Heart left ventricle (tissue), 16 donors: ENCODE results near the gene ST3GAL5. TPM values are rescaled to one million over a fixed set of nuclear protein-coding genes. Genes with fewer than 3 reads are reported as not detected.

Experiments
- ATAC-seq, 4 donors: fragments of 200-7000 bp; cut with Tn5 transposase; one replicate each; pipeline ENCODE4 v1.9.1; 2020 to 2022; ENCODE audit warnings: moderate library complexity in 4 of 4, mild to moderate bottlenecking in 3 of 4, moderate number of reproducible peaks in 1 of 4
- DNase-seq, 5 donors: peaks; one replicate each; pipeline ENCODE4 v3.0.0-alpha.2; 2020
- H3K27ac ChIP-seq, 12 donors: fragments of 200-600 bp; sonication (generic) in 4 of 12; one replicate each; pipeline versions ENCODE4 v1.5.0 to v1.8.0; 2016 to 2022; ENCODE audit warnings: mild to moderate bottlenecking in 2 of 12
- H3K27me3 ChIP-seq, 9 donors: fragments of 200-600 bp; sonication (generic) in 2 of 9; one replicate each; pipeline versions ENCODE4 v1.5.1 to v1.8.0; 2016 to 2022; ENCODE audit warnings: mild to moderate bottlenecking in 3 of 9
- H3K36me3 ChIP-seq, 9 donors: fragments of 200-600 bp; sonication (generic) in 2 of 9; one replicate each; pipeline versions ENCODE4 v1.5.0 to v1.8.0; 2018 to 2022; ENCODE audit warnings: mild to moderate bottlenecking in 2 of 9
- H3K4me1 ChIP-seq, 12 donors: fragments of 200-600 bp; sonication (generic) in 4 of 12; one replicate each; pipeline versions ENCODE4 v1.5.0 to v1.8.0; 2016 to 2022; ENCODE audit warnings: mild to moderate bottlenecking in 3 of 12
- H3K4me3 ChIP-seq, 12 donors: fragments of 200-600 bp; sonication (generic) in 4 of 12; one replicate each; pipeline versions ENCODE4 v1.5.0 to v1.8.0; 2017 to 2022; ENCODE audit warnings: mild to moderate bottlenecking in 9 of 12, moderate library complexity in 4 of 12
- H3K9me3 ChIP-seq, 12 donors: fragments of 200-600 bp; sonication (generic) in 4 of 12; one replicate each; pipeline versions ENCODE4 v1.5.0 to v1.8.0; 2016 to 2022; ENCODE audit warnings: mild to moderate bottlenecking in 1 of 12
- CTCF ChIP-seq, 12 donors: fragments of 200-600 bp; sonication (generic) in 4 of 12; IDR thresholded peaks; one replicate each; pipeline versions ENCODE4 v1.5.0 to v1.8.0; 2018 to 2022; ENCODE audit warnings: antibody characterized with exemption in 12 of 12, mild to moderate bottlenecking in 5 of 12
- POLR2A ChIP-seq, 2 donors: fragments of 450-650 bp; IDR thresholded peaks; one replicate each; pipeline ENCODE4 v1.6.1; 2017; ENCODE audit warnings: antibody characterized with exemption in 2 of 2, mild to moderate bottlenecking in 2 of 2, moderate library complexity in 2 of 2
- WGBS, 4 donors: extraction: QIAGEN DNeasy Blood & Tissue Kit in 2 of 4; methylation state at CpG; one replicate each; pipeline versions ENCODE4 v1.1.5 to v1.1.7; 2013 to 2018; 5-methylcytosine and 5-hydroxymethylcytosine counted together
- intact Hi-C, 10 donors: fragments of 100-400 bp; cut with DNase I; formaldehyde crosslinking; loops; one replicate each; pipeline versions ENCODE4 v1.11.1 to v1.14.2; 2022
- long read RNA-seq, 3 donors: library from polyadenylated mRNA; unstranded; transcript quantifications; one replicate each; pipeline ENCODE4 v2.0.0, GENCODE V29; 2020 to 2021
- polyA plus RNA-seq, 2 donors: library from polyadenylated mRNA; stranded (reverse); fragments of 200-250 nt; gene quantifications; one replicate each; pipeline ENCODE4 v1.2.3, GENCODE V29; 2013
- total RNA-seq, 9 donors: library from RNA; depleted of rRNA in 2 of 9; stranded (reverse); fragments of >200 nt in 2 of 9; fragmentation: NEBNext Ultra II Directional in 3 of 9; extraction: Animal tissue kit (Norgen Biotek cat#: 25700) in 3 of 9; gene quantifications; one replicate each; pipeline versions ENCODE4 v1.1.0 to v1.2.4, GENCODE V29; 2016 to 2023
- donor health status: ischemic (EF 13 %, LVEDD 7.1; RV severe dilation, severe dysfunction).
- donor health status: healthy with polysubstance abuse.
- donor health status: DM: no; HTN: yes; CAD: no.
- donor health status: DM: no; HTN: no; CAD: no.
- donor health status: ischemic (EF 25% LVEDD 6.9; RV normal size, moderate dysfunction).
- donor health status: ischemic (EF 25% LVEDD 5.7; RV mildly dilated, moderate dysfunction).
- donor health status: healthy.
- donor health status: DM: yes; HTN: yes; CAD: no.
- donor health status: ischemic (EF 35%, LVEDD 5.7; RV mildly dilated, moderate dysfunction).
- donor health status: nonischemic (EF 11% LVEDD 7.7; RV severe dilation, severe dysfunction).
- donor health status: DM: yes; HTN: yes; CAD: no.
- donor health status: PGD.
- donor health status: ischemic (EF 29% LVEDD 5.4; RV normal size, mild dysfunction).
- donor health status: nonischemic (EF 23%, LVEDD 6.1; RV moderate dilation, normal function).

ST3GAL5 gene
- total RNA-seq (10 to 100 TPM in 2 of 9 donors, 1 to 10 TPM in 7; 2.0 to 21.1 (median 4.0) TPM), polyA plus RNA-seq (1 to 10 TPM; 3.2 to 4.3 TPM)
- long read RNA-seq, donor 1, full-length matches to known transcripts: 2 of 4 reads
- long read RNA-seq, donor 1, partial matches to known transcripts: 1 of 4 reads
- long read RNA-seq, donor 1, other reads (novel, unspliced or antisense): 1 of 4 reads
- long read RNA-seq, donor 2, full-length matches to known transcripts: 2 of 3 reads
- long read RNA-seq, donor 2, partial matches to known transcripts: 1 of 3 reads
- long read RNA-seq, donor 2, other reads (novel, unspliced or antisense): 0 of 3 reads
- long read RNA-seq, donor 3, full-length matches to known transcripts: 1 of 4 reads
- long read RNA-seq, donor 3, partial matches to known transcripts: 0 of 4 reads
- long read RNA-seq, donor 3, other reads (novel, unspliced or antisense): 3 of 4 reads

DNA sequence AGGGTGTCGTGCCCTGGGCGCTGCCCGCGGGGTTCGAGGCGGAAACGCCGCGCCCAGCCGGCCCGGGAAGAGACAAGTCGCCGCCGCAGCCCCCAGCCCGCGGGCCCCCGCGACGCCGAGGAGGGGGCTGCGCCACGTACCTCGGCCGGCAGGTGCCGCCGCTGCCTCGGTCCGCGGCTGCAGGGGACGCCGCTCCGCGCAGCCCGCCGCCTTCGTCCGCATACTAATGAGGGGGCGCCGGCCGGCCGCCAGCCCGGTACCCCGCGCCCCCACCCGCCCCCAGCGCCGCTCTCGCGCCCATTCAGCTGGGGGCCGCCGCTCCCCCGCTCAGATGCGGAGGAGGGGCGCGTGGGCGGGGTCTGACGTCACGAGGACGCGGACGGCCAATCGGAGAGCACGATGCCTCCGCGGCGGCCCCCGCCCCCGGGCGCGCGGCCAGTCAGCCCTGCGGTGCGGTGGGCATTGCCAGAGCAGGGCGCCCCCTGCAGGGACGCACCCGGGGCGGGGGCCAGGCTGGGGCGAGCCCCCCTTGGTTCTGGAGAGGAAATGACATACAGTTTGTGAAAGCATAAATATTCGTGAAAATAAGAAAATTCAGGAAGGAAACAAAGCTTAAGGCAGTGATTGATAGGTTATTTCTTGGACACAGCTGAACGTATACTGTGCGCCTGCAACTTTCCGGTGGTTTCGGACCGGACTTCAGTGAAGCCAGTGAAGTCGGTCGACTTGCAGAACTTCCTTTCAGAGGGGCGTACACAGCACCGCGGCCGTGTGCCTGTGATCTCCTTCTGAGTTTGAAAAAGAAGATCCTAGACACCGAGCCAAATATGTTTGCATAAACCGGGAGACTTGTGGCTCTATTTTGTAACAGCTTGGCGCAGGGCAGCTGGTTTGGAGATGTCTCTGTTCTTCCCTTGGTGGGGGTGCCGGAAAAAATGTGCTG is at the start of gene ST3GAL5:
TSS of gene ST3GAL5 (minus strand) at position 307 of the 943 bp plus-strand sequence. CDS start at position 222, 85 bp downstream.
- Histone ChIP-seq H3K4me3 (peak within 1 kb of the TSS; percentile 51 to 89 (median 72)), H3K4me1 (peaks cover 0 to 73% (median 24%) of the 10 kb centered on the region in 12 donors), H3K27ac (peak within 1 kb of the TSS; percentile 52 to 94 (median 80)), H3K27me3 (no peaks in the 10 kb centered on the region), H3K36me3 (no peaks in the 10 kb centered on the region), H3K9me3 (no peaks in the 10 kb centered on the region)
- intact Hi-C loops: loop anchor here (2.0 to 10.0 kb wide), 12 partner anchors 54 to 190 kb away; no protein-coding TSS in a partner anchor
- peak; percentile 82 to 91 (median 84) for ATAC-seq
- peak; percentile 38 to 82 (median 68) for TF ChIP-seq CTCF (IDR thresholded peaks at IDR 0.05)
- TF ChIP-seq POLR2A (IDR thresholded peaks at IDR 0.05): peak in 1 of 2 donors; percentile 8
- peak; percentile 91 to 97 (median 93) for DNase-seq
- 0 to 1% (median 1%) methylated on average over 40 to 94 of the region's 94 CpGs for WGBS, 4 donors

DNA sequence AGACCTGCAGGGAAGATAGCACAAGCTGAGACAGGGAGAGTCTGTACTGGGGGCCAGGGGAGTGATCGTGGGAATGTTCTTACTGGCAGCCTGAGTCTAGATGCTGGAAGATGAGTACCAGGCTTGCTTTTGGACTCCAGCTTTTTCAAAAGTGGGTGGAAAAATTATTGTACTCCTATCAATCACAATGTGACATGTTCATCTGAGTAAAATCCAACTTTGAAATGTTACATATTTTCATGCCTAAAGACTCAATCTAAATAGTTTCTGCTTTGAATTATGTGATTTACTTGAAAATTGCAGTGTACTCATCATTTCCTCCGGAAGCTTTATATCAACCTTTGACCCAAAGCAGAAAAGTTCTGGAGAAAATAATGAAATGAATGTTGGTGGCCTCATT is 49.7 kb upstream of the ST3GAL5 start:
- H3K9me3 ChIP-seq: peaks cover 0 to 17% (median 12%) of the 10 kb centered on the region in 12 donors
- intact Hi-C loops: no loop called here
- TF ChIP-seq CTCF (IDR thresholded peaks at IDR 0.05) (no peak), POLR2A (IDR thresholded peaks at IDR 0.05) (no peak)
- no peaks in the 10 kb centered on the region for H3K27me3 ChIP-seq
- no peak overlapping the region for H3K27ac ChIP-seq
- 83 to 89% (median 85%) methylated on average over 2 of the region's 2 CpGs for WGBS, 4 donors
- H3K36me3 ChIP-seq: no peaks in the 10 kb centered on the region
- DNase-seq (no peak), ATAC-seq (no peak)
- H3K4me1 ChIP-seq: peaks cover 0 to 17% (median 9%) of the 10 kb centered on the region in 12 donors
- no peak overlapping the region for H3K4me3 ChIP-seq

GRCh38 chr2:85937069-85937439 is 48.3 kb upstream of the ST3GAL5 start:
- H3K27me3 ChIP-seq: no peaks in the 10 kb centered on the region
- ATAC-seq (no peak), DNase-seq (no peak)
- peaks cover 0 to 19% (median 9%) of the 10 kb centered on the region in 12 donors for H3K4me1 ChIP-seq
- no peak overlapping the region for H3K27ac ChIP-seq
- H3K9me3 ChIP-seq: peaks cover 0 to 11% (median 1%) of the 10 kb centered on the region in 12 donors
- no peak for TF ChIP-seq POLR2A (IDR thresholded peaks at IDR 0.05)
- no peak for TF ChIP-seq CTCF (IDR thresholded peaks at IDR 0.05)
- H3K36me3 ChIP-seq: no peaks in the 10 kb centered on the region
- intact Hi-C loops: no loop called here
- H3K4me3 ChIP-seq: no peak overlapping the region
- WGBS, 4 donors: 90 to 98% (median 93%) methylated on average over 5 of the region's 5 CpGs
